Measurements from ENCODE around the gene TBL1X. TPM values are rescaled to one million over a fixed set of nuclear protein-coding genes. Genes with fewer than 3 reads are reported as not detected.
"Not testable (repeated sequence)": the region's sequence is repeated elsewhere in the genome, so short reads cannot be mapped to it uniquely, and the experiment has no call there.

TBL1X gene
- 10 to 100 TPM; 23.0 to 26.1 (median 25.7) TPM for polyA plus RNA-seq (ENCODE audit: insufficient read length in 3 of 3)

- DNase-seq (ENCODE audit: low read depth in 3 of 3, low spot score in 2 of 3) = no peak
These were observed at the start of gene TBL1X for GRCh38 chrX:9464435-9465371. Gene TBL1X (plus strand): TSS chrX:9465058. CDS start chrX:9653587, 188,529 bp downstream.

- DNase-seq (ENCODE audit: low read depth in 3 of 3, low spot score in 2 of 3) = no peak
These were observed 48.1 kb upstream of the TBL1X start for GRCh38 chrX:9416562-9417348.

DNA sequence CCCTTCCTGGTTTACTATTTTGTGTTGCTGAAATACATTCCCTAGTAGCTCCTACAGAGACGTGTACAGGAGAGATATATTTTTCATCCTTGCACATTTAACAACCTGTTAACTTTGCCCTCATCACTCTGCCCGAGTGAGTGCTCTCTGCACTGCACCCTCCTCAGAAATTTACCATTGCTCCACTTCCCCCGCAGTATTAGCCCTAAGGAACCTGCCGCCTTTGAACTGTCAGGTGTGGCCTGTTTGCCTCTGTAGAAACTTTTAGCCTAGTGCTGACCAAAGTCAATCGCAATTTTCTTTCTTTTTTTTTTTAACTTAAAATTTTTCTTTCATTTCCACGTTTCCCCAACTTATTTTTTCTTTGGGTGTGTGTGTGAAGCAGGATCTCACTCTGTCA is 46.6 kb upstream of the TBL1X start:
- DNase-seq (ENCODE audit: low read depth in 3 of 3, low spot score in 2 of 3) = no peak

- DNase-seq (ENCODE audit: low read depth in 3 of 3, low spot score in 2 of 3) = no peak
These were observed 44.3 kb upstream of the TBL1X start for GRCh38 chrX:9420275-9421265.

- DNase-seq (ENCODE audit: low read depth in 3 of 3, low spot score in 2 of 3) = no peak
These were observed 35.1 kb upstream of the TBL1X start for GRCh38 chrX:9429767-9430166.

- no peak for DNase-seq (ENCODE audit: low read depth in 3 of 3, low spot score in 2 of 3)
These were observed 34.4 kb upstream of the TBL1X start for GRCh38 chrX:9430346-9430921.

GRCh38 chrX:9431281-9431680 is 33.6 kb upstream of the TBL1X start:
- no peak for DNase-seq (ENCODE audit: low read depth in 3 of 3, low spot score in 2 of 3)

DNA sequence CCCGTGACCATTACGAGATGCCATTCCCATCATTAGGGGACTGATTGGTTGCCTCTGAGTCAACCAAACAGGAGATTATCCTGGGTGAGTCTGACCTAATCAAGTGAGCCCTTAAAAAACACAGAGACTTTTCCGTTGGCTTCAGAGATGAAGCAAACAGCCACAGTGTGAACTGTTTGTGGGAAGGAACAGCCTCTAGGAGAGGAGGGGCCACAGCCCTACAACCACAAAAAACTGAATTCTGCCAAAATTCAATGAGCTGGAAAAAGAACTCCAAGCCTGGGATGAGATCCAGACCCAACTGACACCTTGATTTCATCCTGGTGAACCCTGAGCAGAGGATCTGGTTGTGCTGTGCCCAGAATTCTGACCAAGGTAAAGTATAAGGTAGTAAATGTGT is 31.3 kb upstream of the TBL1X start:
- DNase-seq (ENCODE audit: low read depth in 3 of 3, low spot score in 2 of 3) = no peak

DNA sequence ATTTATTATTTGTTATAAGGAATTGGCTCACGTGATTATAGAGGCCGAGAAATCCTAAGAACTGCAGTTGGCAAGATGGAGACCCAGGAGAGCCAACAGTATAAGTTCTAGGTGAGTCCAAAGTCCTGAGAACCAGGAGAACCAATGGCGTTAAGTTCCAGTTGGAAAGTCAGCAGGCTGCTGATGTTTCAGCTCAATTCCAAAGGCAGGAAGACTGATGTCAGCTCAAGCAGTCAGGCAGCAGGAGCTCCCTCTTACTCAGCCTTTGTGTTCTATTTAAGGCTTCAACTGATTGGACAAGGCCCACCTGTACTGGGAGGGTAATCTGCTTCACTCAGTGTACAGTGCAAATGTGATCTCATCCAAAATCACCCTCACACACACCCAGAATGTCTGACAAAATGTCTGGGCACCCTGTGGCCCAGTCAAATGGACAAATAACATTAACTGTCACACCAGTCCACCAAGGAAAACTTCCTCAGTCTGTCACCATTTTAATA is 30.8 kb upstream of the TBL1X start:
- DNase-seq (ENCODE audit: low read depth in 3 of 3, low spot score in 2 of 3) = no peak

DNA sequence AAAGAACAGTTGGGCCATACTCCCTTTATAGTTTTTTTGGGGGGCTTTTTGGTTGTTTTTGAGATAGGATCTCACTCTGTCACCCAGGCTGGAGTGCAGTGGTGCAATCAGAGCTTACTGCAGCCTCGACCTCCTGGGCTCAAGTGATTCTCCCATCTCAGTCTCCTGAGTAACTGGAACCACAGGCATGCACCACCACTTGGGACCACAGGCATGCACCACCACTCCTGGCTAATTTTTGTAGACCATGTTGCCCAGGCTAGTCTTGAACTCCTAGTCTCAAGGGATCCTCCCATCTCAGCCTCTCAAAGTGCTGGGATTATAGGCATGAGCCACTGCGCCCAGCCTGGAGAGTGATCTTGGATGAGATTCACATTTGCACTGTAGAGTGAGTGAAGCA is 29.8 kb upstream of the TBL1X start:
- DNase-seq (ENCODE audit: low read depth in 3 of 3, low spot score in 2 of 3) = not testable (repeated sequence)

GRCh38 chrX:9436812-9437211 is 28.0 kb upstream of the TBL1X start:
- no peak for DNase-seq (ENCODE audit: low read depth in 3 of 3, low spot score in 2 of 3)

GRCh38 chrX:9438933-9439494 is 25.8 kb upstream of the TBL1X start:
- DNase-seq (ENCODE audit: low read depth in 3 of 3, low spot score in 2 of 3) = no peak

DNA sequence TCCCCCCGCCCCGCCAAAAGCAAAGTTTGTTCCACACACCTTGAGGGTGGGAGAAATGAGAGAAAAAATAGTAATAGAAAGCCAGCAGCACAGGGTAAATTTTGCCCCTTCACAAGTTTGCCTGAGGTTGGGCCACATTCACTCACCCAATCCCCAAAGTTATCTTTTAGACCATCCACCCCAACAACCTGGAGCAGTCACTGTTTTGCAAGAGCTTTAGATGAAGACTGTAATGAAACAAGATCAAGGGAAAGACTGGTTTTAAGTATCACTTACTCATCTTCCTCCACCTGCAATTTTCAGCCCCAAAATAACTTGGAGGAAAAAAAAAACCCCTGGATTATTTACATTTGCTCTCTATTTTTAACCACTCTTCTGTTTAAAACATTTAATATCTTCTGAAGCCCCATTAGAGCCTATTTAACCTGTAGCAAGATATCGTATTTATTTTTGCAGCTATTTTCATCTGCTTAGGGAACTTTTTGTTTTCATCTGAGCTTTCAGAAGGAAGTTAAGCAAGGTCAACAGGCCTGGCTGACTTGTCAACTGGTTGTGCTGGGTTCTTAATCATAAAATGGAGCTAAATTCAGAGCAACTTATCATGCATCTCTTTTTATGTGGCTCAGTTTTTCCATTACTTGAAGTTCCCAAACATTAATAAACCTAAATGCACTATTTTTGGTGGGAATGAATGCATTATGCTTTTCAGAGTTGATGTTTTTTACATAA is 24.6 kb upstream of the TBL1X start:
- no peak for DNase-seq (ENCODE audit: low read depth in 3 of 3, low spot score in 2 of 3)

DNA sequence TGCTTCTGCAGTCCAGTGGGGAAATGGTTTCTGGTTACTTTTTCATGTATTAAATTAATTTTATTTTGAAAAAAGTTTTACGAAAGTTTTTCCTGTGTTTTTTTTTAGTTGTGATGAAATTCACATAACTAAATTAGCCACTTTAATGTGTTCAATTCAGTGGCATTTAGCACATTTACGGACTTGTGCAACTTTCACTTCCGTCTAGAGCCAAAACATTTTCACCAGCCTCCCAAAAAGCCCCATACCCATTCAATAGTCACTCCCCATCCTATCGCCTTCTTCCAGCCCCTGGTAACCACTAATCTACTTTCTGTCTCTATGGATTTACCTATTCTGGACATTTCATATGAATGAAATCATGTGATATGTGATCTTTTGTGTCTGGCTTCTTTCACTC is 22.8 kb upstream of the TBL1X start:
- no peak for DNase-seq (ENCODE audit: low read depth in 3 of 3, low spot score in 2 of 3)

GRCh38 chrX:9443327-9443726 is 21.5 kb upstream of the TBL1X start:
- no peak for DNase-seq (ENCODE audit: low read depth in 3 of 3, low spot score in 2 of 3)

DNA sequence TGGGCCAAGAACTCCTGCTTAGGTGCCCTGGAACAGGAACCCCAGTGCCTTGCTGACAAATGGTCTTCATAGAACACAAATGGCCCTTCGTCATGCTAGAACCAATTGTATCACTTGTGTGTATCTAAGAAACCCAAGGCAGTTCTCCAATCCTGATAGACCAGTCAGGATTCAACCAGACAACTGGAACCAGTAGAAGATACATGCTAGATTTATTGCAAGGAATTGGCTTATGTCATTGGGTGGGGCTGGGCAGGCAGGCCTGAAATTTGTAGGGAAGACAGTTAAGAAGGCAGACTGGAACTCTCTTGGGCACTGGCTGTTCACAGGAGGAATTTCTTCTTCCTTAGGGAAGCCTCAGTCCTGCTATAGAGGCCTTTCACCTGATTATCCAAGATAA is 17.0 kb upstream of the TBL1X start:
- no peak for DNase-seq (ENCODE audit: low read depth in 3 of 3, low spot score in 2 of 3)

GRCh38 chrX:9456250-9457074 is 8.4 kb upstream of the TBL1X start:
- DNase-seq (ENCODE audit: low read depth in 3 of 3, low spot score in 2 of 3) = no peak

DNA sequence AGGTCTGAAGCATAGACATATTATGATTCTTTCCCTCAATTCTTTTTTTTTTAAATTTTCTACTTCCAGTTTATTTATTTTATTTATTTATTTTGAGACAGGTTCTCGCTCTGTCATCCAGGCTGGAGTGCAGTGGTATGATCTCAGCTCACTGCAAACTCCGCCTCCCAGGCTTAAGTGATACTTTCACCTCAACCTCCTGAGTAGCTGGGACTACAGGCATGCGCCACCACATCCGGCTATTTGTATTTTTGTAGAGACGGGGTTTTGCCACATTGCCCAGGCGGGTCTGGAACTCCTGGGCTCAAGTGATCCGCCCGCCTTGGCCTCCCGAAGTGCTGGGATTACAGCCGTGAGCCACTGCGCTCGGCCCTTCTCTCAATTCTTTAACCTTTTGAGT is 6.8 kb upstream of the TBL1X start:
- DNase-seq (ENCODE audit: low read depth in 3 of 3, low spot score in 2 of 3) = not testable (repeated sequence)
